Measurements from ENCODE around the gene NEK11.

GRCh38 chr3:131374741-131375140 is 348.1 kb downstream of the NEK11 start:
- TF ChIP-seq EZH2 (IDR thresholded peaks at IDR 0.05; ENCODE audit: borderline replicate concordance, insufficient read depth, low read length, poor library complexity, severe bottlenecking): no peak
- no peak for TF ChIP-seq POLR2AphosphoS5 (IDR thresholded peaks at IDR 0.05)
- no peak for TF ChIP-seq TAF1 (IDR thresholded peaks at IDR 0.05; ENCODE audit: low read depth)
